ENCODE data around the gene FSCN2. TPM values are rescaled to one million over a fixed set of nuclear protein-coding genes. Genes with fewer than 3 reads are reported as not detected.

Gene FSCN2
- total RNA-seq, 4 donors from 2014 or later = 1.2 to 7.9 (median 5.2) TPM

DNA sequence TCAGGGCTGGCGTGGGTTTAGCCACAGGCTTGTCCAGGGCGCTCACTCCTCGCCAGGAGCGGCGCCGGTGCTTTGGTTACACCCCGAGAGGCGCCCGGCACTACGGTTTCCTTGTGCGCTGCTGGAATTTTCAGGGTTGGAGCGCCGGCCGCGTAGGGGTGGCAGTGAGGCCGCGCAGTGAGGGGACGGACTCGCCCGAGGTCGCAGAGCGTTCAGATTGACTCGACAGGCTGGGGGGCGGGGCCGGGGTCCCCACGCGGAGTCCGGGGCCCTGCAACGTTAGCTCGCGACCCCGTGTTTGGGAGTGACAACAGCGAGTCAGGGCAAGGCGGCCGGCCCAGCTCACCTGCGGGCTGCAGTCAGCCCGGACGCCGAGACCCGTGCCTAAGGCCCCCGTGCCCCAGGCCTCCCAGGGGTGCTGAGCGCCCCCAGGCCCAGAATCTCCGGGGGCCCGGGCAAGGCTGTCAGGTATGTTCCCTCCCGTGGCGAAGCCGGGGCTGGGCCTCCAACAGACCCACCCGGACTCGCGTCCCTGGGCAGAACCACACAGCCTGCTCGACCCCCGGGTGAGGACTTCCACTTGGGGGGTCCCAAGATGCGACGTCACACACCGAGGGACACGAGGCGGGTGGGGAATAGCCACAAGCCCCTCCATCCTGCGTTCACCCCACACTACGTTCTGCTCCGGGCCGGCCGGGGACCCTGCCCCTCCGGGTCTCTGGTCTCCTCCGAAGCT lies 14.3 kb upstream of the FSCN2 start:
- peaks cover 0 to 33% (median 0%) of the 10 kb centered on the region in 3 donors for H3K36me3 ChIP-seq
- no peaks in the 10 kb centered on the region for H3K27me3 ChIP-seq
- peaks cover 0 to 44% (median 25%) of the 10 kb centered on the region in 4 donors for H3K4me1 ChIP-seq
- peak overlapping the region; percentile 71 to 99 (median 90) for H3K4me3 ChIP-seq
- no peaks in the 10 kb centered on the region for H3K9me3 ChIP-seq
- peak; percentile 56 to 84 (median 78) for DNase-seq
- H3K27ac ChIP-seq = peak overlapping the region; percentile 98 to 100 (median 100)
- TF ChIP-seq, protein P1, sequence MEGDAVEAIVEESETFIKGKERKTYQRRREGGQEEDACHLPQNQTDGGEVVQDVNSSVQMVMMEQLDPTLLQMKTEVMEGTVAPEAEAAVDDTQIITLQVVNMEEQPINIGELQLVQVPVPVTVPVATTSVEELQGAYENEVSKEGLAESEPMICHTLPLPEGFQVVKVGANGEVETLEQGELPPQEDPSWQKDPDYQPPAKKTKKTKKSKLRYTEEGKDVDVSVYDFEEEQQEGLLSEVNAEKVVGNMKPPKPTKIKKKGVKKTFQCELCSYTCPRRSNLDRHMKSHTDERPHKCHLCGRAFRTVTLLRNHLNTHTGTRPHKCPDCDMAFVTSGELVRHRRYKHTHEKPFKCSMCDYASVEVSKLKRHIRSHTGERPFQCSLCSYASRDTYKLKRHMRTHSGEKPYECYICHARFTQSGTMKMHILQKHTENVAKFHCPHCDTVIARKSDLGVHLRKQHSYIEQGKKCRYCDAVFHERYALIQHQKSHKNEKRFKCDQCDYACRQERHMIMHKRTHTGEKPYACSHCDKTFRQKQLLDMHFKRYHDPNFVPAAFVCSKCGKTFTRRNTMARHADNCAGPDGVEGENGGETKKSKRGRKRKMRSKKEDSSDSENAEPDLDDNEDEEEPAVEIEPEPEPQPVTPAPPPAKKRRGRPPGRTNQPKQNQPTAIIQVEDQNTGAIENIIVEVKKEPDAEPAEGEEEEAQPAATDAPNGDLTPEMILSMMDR (IDR thresholded peaks at IDR 0.05) = no peak
- peak; percentile 45 to 55 for TF ChIP-seq POLR2A (IDR thresholded peaks at IDR 0.05)

DNA sequence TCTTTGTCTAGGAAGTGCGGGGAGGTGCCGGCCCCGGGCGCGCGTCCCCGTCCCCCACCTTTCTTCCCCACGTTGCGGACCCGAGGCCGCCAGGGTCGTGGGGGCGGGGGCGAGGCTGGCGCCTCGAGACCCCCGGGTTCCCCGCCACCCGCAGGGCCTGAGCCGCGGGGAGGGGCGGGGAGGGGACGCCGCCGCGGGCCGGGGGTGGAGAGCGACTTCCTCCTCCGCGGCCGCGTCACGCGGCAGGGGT lies 13.8 kb upstream of the FSCN2 start:
- peaks cover 0 to 3% (median 0%) of the 10 kb centered on the region in 4 donors for H3K9me3 ChIP-seq
- peak overlapping the region; percentile 71 to 99 (median 90) for H3K4me3 ChIP-seq
- H3K36me3 ChIP-seq = peaks cover 0 to 28% (median 0%) of the 10 kb centered on the region in 3 donors
- H3K4me1 ChIP-seq = peaks cover 0 to 44% (median 24%) of the 10 kb centered on the region in 4 donors
- TF ChIP-seq, protein P1 (IDR thresholded peaks at IDR 0.05) = no peak
- TF ChIP-seq POLR2A (IDR thresholded peaks at IDR 0.05) = peak in 1 of 2 donors; percentile 53
- H3K27me3 ChIP-seq = no peaks in the 10 kb centered on the region
- H3K27ac ChIP-seq = peak overlapping the region; percentile 98 to 100 (median 100)
- DNase-seq = no peak

DNA sequence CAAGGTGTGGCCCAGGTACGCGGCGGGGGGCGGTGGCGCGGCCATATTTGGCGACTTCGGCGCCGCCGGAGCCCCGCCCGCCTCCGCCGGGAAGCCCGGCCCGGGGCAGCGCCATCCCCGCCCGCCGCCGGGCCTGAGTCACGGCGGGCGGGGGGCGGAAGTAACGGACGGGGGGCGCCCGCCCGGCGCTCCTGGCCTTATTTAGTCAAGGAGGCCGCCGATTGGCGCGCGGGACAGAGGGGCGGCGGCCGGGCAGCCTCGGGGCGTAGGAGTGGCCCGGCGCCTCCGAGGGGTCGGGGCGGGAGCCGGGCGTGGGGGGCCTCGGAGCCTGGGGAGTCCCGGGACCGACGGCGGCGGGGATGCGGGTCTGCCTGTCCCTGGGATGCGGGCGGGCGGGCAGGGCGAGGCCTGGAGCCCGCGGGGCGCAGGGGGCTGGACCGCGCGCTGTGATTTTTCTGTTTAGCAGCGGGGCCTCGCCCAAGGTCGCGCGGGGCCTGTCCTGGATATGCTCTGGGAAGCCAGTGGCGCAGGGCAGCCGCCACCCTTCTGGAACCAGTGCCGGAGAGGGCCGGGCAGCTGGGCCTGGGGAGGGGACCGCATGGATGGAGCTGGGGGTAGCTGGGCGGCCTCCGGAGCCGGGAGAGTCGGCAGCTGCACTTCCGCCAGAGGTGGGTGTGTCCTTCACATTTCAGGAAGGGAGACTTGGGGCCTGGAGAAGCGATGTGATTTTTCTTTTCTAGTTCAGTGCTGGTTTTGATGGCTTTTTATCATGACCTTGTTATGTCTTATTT lies 13.2 kb upstream of the FSCN2 start:
- H3K4me1 ChIP-seq = peaks cover 0 to 46% (median 26%) of the 10 kb centered on the region in 4 donors
- DNase-seq = peak; percentile 79 to 93 (median 91)
- TF ChIP-seq, protein P1 (IDR thresholded peaks at IDR 0.05) = no peak
- TF ChIP-seq POLR2A (IDR thresholded peaks at IDR 0.05) = peak; percentile 53 to 62

DNA sequence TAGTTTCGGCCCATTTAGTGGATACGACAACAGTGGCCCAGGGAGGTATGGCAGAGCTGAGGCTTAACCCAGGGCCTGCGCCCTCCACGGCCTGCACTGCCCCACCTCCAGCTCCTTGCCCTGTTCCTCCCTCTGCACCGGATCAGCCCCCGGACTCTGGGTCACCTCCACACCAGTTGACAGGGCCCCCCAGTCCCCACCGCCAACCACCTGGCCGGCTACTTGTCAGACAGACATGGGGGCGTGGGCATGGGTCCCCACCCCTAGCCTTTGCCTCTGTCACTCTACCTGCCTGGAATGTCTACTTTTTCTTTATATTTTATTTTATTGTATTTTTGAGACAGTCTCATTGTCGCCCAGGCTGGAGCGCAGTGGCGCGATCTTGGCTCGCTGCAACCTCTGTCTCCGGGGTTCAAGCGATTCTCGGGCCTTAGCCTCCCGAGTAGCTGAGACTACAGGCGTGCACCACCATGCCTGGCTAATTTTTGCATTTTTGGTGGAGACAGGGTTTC lies 12.6 kb upstream of the FSCN2 start:
- H3K27me3 ChIP-seq = no peaks in the 10 kb centered on the region
- H3K4me3 ChIP-seq = peak overlapping the region; percentile 71 to 99 (median 90)
- H3K4me1 ChIP-seq = peaks cover 0 to 49% (median 27%) of the 10 kb centered on the region in 4 donors
- peaks cover 0 to 16% (median 0%) of the 10 kb centered on the region in 3 donors for H3K36me3 ChIP-seq
- H3K9me3 ChIP-seq = peaks cover 0 to 3% (median 0%) of the 10 kb centered on the region in 4 donors
- peak overlapping the region; percentile 98 to 100 (median 100) for H3K27ac ChIP-seq
- no peak for TF ChIP-seq POLR2A (IDR thresholded peaks at IDR 0.05)
- TF ChIP-seq, protein P1 (IDR thresholded peaks at IDR 0.05) = no peak
- peak in 2 of 3 donors; percentile 54 to 59 for DNase-seq

More for the DNA sequence above, 13.2 kb upstream of the FSCN2 start:
- Histone ChIP-seq H3K4me3 (peak overlapping the region; percentile 71 to 99 (median 90)), H3K27me3 (no peaks in the 10 kb centered on the region), H3K9me3 (peaks cover 0 to 3% (median 0%) of the 10 kb centered on the region in 4 donors), H3K27ac (peak overlapping the region; percentile 98 to 100 (median 100)), H3K36me3 (peaks cover 0 to 23% (median 0%) of the 10 kb centered on the region in 3 donors)

DNA sequence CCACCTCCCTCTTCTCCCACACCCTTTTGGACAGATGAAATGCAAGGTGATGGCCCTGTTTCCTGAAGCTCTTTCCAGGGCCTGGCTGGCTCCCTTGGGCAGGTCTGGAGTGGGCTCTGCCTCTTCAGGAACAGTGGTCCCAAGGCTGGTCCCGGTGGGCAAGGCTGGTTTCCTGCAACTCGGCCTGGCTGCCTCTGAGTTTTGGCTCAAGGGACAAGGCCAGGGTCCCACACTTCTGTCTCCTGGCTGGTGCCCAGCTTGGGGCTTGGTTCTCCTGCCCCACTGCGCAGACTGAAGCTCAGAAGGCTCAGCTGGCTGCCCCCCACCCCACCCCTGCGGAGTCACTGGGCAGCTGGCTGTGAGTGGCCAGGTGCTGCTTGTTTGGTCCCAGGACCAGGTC lies 11.7 kb upstream of the FSCN2 start:
- TF ChIP-seq, protein P1 (IDR thresholded peaks at IDR 0.05) = no peak
- TF ChIP-seq POLR2A (IDR thresholded peaks at IDR 0.05) = no peak
- H3K36me3 ChIP-seq = peaks cover 0 to 8% (median 0%) of the 10 kb centered on the region in 3 donors
- H3K4me3 ChIP-seq = peak overlapping the region in 1 of 4 donors; percentile 83
- H3K9me3 ChIP-seq = peaks cover 0 to 3% (median 0%) of the 10 kb centered on the region in 4 donors
- H3K4me1 ChIP-seq = peaks cover 0 to 49% (median 27%) of the 10 kb centered on the region in 4 donors
- H3K27ac ChIP-seq = peak overlapping the region; percentile 98 to 100 (median 100)
- peak in 1 of 3 donors; percentile 44 for DNase-seq
- no peaks in the 10 kb centered on the region for H3K27me3 ChIP-seq

All from Peyer's patch (tissue), 4 donors.